Fibroblast of upper back skin (primary cell): Measurements from ENCODE around the gene RIT1.

ENCODE experiments used
- DNase-seq: peaks from one replicate; pipeline ENCODE4 v3.0.0-alpha.2; 2013

RIT1 gene, protein sequence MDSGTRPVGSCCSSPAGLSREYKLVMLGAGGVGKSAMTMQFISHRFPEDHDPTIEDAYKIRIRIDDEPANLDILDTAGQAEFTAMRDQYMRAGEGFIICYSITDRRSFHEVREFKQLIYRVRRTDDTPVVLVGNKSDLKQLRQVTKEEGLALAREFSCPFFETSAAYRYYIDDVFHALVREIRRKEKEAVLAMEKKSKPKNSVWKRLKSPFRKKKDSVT

DNA sequence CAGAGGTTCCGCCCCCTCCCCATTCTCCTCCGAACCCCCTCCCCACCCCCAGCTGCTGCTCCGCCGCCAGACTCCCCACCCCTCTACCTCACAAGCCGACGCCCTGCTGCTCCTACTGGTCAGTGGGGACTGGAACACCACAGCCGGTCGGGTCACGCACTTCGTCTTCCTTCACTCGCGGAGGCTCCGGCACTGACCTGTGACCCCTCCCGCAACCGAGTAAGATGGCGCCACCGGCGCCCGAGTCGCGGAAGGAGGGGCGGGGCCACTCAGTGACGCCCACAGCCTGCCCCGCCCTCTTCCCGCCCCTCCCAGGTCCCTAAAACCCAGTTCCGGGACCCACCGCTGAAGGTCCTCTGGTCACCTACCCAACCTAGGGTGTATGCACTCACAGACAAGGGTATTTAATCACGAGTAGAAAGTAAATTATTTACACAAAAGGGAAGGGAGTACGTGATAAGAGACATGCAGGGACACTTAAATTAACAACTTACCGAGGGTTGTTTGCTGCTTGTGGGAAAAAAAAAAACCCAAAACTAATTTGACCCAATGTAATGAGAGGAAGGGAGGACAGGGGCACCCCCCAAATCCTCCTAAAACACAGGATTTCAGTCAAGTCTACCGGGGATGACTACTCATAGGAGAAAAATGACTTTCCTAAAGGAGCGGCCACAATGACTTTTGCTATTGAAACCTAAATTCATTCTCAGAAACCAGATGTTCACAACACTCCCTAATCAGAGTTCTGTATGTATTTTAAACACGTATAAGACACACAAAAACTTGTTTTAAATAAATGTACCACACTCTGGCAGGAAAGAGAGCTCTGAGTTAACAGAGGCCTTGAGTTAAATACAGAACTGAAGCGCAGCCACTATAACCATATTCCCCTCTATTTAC, at the start of gene RIT1:
Gene RIT1, minus strand, starts transcription at position 194 of the 900 bp plus-strand sequence. CDS start 588 bp downstream, outside the sequence.
- DNase-seq: peak; percentile 75

DNA sequence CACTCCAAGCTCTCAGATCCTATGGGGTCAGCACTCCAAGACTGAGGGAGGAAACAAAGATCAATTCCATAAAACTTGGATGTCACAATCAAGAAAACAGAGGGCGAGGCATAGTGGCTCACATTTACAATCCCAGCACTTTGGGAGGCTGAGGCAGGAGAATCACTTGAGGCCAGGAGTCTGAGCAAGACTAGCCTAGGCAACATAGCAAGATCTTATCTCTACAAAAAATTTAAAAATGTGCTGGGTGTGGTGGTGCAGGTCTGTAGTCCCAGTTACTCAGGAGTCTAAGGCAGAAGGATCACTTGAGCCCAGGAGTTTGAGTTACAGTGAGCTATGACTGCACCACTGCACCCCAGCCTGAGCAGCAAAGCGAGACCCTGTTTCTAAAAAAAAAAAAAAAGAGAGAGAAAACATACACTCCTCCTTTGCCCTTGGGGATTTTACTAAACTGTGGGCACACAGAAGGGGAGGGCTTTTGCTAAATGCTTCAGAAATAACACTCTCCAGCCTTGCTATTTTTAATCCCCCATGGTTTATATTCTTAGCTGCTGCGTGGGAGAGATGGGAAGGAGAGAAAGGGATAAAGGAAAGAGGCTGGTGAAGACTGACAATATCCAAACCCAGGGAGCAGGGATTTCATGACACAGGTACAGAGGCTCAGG, 49.1 kb upstream of the RIT1 start:
- no peak for DNase-seq

DNA sequence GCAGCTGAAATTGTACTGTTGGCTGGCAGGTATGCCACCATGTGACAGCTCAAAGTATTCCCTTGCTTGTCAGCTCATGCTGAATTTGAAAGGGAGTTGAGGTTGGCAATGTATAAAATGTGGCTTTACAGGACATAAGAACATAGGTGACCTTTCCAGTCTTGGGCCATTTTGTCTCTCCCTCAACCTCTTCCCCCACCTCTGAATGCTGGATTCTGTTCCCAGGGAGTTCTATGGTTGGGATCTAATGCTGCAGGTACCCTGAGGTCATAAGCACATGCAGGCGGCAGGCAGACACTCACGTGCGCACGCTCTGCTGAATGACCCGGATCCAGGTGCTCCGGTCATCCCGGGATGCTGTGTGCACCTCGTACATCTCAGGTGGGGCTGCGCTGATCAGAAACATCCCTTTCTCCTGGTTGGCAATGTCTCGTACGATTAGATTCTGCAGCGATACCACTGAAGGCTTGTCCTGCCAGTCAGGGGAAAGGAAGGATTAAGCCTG, 46.3 kb upstream of the RIT1 start:
- no peak for DNase-seq

DNA sequence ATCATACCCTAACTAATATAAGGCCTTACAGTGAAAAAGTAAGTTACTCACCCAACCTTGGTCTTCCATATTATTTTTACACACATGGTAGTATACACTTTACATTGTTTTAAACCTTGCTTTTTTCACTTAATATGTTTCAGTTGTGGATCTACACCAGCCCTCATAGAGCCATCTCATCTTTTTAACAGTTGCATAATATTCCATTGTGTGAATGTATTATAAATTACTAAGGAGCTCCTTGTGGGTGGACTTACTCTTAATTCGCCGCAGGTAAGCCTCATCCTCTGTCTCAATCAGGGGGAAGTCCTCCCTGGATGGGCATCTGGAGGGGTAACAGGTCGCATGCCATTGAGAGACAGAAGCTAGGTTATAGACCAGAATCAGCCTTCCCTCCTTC, 43.5 kb upstream of the RIT1 start:
- no peak for DNase-seq

DNA sequence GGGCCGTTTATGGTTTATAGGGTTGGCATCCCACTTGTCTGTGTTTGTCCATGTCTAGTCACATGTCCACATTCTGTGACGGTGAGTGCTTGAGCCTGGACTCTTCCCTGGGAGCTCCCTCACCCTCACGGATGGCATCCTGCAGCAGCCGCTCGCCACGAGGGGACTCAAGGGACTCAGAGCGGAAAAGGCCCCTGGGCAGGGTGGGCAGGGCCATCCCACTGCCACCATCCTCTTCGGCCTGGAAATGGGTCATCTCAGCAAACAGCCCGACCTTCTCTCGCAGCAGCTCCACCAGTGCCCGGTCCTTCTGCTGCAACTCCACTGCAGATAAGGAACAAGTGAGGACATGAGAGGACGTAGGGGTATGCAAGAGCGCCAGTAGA, 41.3 kb upstream of the RIT1 start:
- no peak for DNase-seq

DNA sequence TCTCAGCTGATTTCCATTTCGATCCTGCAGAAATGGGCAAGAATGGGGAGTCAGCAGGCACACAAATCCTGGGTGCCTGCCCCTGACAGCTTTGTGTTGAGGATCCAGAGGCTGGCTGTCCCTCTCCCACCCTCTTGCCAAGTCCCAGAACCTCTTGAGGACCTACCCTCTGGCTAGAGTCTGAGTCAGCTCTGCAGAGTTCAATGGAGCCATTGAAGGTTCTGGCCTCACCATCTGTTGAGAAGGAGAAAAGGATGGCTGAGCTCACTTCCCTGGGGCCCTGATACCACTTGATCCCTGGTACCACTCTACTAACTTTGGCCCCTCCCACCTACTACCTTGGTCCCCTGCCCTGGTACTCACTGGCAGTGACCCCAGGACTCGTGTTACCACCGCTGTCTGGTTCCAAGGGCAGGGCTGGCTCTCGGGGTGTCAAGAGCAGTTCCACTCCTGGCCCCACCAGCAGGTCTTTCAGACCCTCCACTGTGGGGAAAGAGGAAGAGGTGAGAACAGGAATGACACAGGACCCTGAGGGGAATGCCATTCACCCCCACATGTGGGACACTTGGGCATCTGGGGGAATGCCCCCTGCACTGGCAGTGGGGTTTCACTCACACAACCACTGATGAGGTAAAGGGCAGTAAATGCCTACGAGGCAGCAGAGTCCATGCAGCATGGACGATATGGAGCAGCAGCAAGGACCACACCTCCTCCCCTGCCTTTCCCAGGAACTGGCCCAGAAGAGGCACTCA, 40.8 kb upstream of the RIT1 start:
- no peak for DNase-seq

DNA sequence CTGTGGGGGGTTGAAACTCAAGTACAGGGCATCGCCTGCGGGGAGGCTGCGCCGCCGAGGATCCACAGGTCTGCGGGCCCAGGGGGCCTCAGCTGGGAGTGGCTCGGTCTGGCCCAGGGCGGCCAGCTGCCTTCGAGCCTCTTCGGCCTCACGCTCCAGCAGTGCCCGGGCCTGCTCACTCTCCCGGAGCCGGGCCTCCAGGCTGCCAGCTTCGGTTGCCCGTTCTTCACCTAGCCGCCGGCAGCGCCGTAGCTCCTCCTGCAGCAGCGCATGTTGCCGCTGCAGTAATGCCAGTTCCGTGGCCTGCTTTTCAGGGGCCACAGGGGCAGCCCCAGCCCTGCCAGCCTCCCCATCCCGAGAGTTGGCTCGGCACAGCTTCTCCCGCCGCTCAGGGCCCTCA, 39.7 kb upstream of the RIT1 start:
- DNase-seq: no peak

DNA sequence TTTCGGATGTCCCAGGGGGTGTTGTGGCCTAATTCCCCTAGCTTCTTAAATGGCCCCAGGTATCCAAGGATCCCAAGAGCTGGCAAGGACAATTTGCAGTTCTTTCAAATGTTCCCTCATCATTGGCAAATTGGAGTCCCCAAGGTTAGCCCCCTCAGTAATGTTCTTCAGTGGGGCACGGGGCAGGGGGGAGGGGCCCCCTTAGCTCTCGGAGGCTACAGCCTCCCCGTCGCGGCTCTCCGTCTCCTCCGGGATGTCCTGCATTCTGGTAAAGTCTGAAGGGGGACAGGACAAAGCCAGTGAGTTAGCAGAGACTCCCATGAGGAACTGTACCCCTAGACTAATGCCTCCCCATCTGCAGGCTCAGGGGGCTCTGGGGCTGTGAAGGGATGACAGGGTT, 36.6 kb upstream of the RIT1 start:
- no peak for DNase-seq

DNA sequence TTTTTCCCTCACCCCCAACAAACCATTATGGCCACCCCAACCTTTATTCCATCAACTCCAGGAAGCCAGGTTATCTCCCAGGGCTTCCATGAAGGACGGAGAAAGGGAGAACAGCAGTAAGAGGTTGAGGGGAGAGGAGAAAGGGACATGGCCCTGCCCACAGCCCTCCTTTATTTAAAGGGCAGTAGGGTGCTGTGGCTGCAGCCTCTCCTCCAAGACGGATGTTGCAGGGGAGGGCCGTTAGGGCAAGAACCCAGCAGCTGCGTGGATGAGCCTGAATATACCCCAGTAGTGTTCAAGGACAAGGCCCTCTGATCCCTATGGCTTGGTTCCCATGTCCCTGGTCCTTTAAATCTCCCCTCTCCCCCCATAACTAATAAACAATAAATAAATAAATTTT, 36.1 kb upstream of the RIT1 start:
- no peak for DNase-seq

DNA sequence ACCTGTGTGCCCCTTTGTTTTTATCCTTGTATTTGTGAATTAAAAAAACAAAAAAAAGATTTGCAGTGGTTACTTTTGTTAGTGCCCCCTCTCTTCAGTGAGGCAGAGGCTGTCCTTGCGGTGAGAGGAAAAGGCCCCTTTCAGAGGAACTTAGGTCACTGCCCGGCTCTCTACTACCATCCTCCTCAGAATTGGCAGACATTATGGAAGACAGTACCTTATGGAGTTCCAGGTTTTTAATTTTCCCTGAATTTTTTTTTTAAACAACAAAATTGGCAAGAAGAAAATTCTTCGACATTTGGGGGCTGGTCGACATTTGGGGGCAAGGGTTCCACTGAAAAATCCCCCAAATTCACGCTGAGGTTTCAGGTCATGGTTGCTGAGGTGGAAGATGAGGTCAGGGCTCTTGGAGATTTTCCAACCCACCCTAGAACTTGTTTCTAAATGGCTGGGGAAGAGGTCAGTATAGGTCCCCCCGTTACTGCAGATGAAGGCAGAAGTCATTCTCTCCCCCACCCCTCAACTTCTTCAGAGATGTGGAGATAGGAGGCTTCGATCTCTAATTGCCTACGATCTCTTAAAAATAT, 35.6 kb upstream of the RIT1 start:
- DNase-seq: no peak

DNA sequence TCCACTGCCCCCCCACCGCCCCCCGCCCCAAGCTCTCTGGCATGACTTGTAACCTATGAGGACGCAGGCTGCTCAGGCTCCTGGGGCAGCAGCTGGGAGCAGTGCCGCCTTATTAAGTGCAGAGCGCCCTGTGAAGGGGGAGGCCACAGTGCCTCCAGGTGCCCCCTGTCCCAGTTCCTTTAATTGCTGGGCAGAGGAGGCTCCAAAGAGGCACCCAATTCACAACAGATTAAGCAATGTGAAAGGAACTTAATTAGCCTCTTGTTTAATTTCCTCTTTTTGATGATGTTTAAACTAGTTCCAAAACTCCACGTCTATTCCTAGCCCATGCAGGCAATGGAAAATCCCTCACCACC, 33.3 kb upstream of the RIT1 start:
- DNase-seq: no peak

DNA sequence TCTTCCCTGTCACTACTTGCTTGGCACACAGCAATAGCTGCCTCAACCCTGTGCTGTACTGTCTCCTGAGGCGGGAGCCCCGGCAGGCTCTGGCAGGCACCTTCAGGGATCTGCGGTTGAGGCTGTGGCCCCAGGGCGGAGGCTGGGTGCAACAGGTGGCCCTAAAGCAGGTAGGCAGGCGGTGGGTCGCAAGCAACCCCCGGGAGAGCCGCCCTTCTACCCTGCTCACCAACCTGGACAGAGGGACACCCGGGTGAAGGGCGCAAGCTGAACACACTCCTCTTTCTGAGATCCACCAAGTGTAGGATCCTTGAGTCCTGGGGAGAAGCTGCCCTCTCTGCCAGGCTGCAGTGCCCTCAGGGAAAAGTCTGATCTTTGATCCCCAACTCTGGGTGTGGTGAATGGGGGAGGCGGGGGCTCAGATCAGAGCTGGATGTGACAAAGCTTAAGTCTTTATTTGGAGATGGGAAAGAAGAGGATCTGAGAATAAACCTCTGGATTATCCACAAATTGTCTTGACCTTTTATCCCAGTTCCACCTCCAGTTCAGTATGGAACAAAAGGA, 31.5 kb upstream of the RIT1 start:
- DNase-seq: no peak

DNA sequence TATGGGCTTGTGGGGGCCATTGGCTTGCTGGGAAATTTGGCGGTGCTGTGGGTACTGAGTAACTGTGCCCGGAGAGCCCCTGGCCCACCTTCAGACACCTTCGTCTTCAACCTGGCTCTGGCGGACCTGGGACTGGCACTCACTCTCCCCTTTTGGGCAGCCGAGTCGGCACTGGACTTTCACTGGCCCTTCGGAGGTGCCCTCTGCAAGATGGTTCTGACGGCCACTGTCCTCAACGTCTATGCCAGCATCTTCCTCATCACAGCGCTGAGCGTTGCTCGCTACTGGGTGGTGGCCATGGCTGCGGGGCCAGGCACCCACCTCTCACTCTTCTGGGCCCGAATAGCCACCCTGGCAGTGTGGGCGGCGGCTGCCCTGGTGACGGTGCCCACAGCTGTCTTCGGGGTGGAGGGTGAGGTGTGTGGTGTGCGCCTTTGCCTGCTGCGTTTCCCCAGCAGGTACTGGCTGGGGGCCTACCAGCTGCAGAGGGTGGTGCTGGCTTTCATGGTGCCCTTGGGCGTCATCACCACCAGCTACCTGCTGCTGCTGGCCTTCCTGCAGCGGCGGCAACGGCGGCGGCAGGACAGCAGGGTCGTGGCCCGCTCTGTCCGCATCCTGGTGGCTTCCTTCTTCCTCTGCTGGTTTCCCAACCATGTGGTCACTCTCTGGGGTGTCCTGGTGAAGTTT, 30.8 kb upstream of the RIT1 start:
- no peak for DNase-seq

DNA sequence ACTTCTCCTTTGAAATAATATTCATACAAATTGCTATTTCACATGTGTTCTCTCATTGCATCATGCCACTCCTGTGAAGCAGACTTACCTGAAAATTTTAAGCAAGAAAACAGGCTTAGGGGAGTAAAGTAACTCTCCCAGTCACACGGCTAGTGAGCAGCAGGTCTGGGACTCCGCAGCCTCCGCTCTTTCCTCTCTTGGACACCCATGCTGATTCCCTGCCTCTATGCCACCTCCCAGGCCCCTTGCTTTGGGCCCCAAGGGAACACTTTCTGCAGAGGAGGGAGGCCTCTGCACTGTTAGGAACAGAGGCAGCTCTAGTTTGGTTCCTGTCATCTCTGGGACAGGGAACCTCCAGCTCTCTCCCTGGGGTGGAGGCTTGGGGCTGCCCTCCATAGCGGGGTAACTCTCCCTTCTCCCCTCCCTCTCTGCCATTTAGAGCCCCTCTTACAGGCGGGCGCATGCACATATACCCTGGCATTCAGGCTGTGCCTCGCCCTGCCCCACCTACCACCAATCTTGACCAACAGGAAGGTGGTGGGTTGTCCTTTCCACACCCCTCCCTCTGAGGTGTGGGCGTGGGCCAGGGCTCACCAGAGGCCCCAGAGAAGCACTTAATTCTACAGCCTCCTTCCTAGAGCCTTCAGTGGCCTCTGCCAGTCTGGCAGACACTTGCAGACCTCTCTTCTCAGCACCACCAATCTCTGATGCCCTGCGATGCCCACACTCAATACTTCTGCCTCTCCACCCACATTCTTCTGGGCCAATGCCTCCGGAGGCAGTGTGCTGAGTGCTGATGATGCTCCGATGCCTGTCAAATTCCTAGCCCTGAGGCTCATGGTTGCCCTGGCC, 30.1 kb upstream of the RIT1 start, which contains the start of gene RXFP4:
Gene RXFP4, plus strand, starts transcription at position 646 of the 852 bp plus-strand sequence. Its CDS starts 72 bp downstream, at position 718.
- DNase-seq: peak; percentile 29

DNA sequence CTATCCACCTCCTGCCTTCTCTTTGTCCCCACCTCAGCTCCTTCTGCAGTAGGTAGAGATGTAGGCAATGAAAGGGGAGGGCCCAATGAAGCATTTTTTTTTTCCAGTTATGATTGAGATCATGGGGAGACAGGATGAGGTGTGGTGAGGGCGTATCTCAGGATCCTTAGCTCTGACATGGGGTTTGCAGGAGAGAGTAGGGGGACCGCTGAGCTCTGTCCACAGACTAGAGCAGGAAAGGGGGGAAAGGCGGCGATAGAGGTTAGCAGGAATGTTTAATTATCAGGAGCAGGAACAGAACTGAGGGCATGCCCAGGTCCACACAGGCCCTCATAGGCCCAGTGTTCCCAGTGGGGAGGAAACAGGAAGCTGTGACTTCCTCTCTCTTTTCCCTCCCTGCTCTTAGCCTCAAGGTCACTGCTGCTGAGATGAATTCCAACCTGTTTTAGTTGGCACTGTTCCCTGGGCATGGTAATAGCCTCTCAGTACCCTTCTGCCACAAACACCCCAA, 29.4 kb upstream of the RIT1 start:
- DNase-seq: peak; percentile 65

DNA sequence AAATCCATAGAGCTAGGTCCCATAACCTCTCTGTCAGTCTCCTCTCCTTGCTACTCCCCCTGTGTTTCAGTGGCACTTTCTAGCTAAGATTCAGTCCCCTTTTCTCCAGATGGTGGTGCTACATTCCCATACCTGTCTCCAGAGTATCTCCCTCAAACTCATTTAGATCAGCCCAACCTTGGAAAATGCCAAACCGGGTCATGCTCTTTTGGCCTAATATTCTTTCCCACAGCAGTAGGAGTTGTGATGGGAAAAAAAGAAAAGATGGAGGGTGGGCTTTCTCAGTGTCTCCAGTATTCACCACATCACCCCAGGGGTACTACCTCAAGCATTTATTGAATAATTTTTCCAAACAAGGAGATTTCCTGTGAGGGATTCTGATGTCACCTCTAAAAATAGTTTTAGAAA, 27.1 kb upstream of the RIT1 start:
- DNase-seq: peak; percentile 81

DNA sequence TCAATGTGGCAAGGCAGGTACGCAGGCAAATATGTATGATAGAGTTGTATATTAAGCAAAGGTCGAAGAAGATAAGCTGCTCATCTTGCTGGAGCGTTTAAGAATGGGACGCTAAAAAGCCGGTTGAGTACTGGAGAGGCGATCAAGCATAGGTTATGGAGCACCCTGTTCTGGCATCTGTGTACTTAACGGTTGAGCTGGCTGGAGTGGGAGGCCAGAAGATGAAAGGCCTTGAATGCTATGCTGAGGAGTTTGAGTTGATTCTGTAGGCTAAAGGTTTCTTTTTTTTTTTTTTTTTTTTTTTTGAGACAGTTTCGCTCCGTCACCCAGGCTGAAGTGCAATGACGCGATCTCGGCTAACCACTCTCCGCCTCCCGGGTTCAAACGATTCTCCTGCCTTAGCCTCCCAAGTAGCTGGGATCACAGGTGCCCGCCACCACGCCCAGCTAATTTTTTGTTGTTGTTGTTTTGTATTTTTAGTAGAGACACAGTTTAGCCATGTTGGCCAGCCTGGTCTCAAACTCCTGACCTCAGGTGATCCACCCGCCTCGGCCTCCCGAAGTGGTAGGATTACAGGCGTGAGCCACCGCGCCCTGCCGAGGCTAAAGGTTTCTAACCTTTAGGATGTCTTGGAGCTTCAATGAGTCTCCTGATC, 23.9 kb upstream of the RIT1 start:
- no peak for DNase-seq

DNA sequence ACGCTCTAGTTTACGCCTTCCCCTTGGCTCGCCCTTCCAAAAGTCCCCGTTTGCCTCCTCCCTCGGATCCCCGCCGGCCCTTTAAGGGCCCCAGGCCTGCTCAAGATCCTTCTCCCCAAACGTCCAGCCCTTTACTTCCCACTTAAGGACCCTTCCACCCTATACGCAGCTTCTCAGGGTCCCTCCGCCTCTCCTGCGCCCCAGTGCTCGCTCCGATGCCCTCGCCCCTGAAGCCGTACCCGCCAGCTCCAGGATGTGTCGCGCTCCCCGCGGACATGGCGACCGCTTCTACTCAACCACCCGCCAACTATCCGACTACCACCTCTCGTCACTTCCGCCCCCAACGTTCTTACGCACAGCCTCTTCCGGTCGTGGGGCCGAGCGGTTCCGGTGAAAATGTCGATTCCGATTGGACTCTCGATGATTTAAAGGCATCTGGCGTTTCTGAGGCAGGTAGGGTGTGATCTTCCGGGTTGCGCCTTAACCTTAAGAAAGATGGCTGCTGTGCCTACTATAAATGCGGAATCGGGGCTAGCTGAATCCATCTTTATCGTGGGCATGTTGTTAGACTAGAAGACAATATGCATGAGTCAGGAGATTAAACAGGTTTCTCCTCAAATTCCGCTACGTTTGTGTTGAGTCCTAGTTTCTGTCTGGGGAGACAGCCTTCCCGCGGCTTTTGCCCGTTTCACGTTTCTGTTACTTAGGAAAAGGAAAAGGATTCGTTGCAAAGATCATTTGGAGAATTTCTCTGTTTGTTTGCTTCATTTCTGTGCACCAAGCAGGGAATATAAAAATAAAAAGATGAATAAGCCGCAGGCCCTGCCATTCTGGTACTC, 23.2 kb upstream of the RIT1 start, which contains the start of gene KHDC4:
Gene KHDC4, minus strand, starts transcription at position 317 of the 839 bp plus-strand sequence. Its CDS starts 40 bp downstream, at position 277.
- DNase-seq: peak; percentile 99
